Measurements from ENCODE around the gene NRIP3.

DNA sequence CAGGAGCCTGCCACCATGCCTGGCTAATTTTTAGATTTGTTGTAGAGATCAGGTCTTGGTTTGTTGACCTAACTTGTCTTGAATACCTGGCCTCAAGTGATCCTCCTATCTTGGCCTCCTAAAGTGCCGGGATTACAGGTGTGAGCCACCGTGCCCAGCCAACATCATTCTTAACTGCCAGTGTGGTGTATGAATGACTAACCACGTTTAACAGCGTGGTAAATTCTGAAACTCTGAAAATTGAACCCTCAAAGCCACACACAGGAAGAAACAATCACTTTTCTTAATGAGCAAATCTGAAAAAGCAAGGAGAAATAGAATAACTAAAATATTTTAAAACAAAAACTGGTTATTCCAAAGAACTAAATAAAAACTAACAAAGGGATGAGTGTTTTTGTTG lies 46.9 kb downstream of the NRIP3 start:
- no peak for TF ChIP-seq OSR1 (CRISPR knock-in tag; IDR thresholded peaks at IDR 0.05)
- TF ChIP-seq ZNF565 (CRISPR knock-in tag; conservative IDR thresholded peaks at IDR 0.05; ENCODE audit: low read depth): no peak
